Measurements from ENCODE around the gene THUMPD2.
"Not testable (repeated sequence)": the region's sequence is repeated elsewhere in the genome, so short reads cannot be mapped to it uniquely, and the experiment has no call there.

The THUMPD2 gene, protein sequence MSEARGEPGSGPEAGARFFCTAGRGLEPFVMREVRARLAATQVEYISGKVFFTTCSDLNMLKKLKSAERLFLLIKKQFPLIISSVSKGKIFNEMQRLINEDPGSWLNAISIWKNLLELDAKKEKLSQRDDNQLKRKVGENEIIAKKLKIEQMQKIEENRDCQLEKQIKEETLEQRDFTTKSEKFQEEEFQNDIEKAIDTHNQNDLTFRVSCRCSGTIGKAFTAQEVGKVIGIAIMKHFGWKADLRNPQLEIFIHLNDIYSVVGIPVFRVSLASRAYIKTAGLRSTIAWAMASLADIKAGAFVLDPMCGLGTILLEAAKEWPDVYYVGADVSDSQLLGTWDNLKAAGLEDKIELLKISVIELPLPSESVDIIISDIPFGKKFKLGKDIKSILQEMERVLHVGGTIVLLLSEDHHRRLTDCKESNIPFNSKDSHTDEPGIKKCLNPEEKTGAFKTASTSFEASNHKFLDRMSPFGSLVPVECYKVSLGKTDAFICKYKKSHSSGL

DNA sequence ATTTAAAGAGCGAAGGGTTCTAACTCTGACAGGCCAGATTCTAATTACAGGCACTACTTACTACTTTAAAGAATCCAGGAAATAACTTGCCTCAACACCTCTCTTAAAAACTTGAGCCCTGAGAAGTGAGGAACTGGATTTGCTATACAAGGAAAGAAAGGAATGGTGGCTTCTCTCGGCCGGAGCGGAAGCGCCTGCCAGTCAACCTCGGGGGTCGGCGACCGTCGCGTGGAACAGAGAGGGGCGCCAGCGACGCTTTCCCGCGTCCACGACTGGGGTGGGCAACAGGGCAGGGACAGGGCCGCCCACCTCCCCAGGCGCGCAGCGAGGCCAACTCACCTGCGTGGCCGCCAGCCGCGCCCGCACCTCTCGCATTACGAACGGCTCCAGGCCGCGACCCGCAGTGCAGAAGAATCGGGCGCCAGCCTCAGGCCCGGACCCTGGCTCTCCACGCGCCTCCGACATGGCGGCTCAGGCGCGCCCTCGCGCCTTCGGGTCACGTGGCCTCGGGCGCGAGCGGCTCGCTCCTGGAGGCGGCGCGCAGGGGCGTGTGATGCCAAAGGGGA, at the start of gene THUMPD2:
TSS of gene THUMPD2 (minus strand) at position 484 of the 566 bp plus-strand sequence. CDS start at position 465, 19 bp downstream.
- no peaks in the 10 kb centered on the region for H3K27me3 ChIP-seq (ENCODE audit: control insufficient read depth, insufficient read depth, low read length)
- H3K9ac ChIP-seq (ENCODE audit: low read length), result peak within 1 kb of the TSS; percentile 91
- no peaks in the 10 kb centered on the region for H3K9me3 ChIP-seq (ENCODE audit: control insufficient read depth, low read length)
- no peaks in the 10 kb centered on the region for H3K36me3 ChIP-seq (ENCODE audit: control insufficient read depth, insufficient read depth, low read length)
- peak within 1 kb of the TSS; percentile 65 for H3K4me3 ChIP-seq (ENCODE audit: low read length)
- peaks cover 3% of the 10 kb centered on the region for H3K4me1 ChIP-seq (ENCODE audit: control insufficient read depth, insufficient read depth, low read length)

DNA sequence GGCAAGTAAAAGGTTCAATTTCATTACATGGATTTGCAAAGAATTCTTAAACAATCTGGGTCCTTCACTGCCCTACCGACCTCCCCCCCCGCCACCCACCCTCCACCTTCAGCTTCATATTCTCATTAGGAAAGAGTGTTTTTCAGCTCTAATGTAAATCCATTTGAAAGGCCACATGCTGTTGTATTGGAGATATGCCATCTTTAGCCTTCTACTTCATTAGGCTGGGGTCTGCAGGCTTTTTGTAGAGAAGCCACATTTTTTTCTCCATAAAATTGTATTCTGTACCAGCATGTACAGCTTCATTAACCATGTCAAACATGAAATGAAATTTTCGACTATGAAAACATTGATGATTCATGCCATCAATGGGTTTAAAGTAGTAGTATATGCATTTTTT, 42.8 kb upstream of the THUMPD2 start:
- no peaks in the 10 kb centered on the region for H3K36me3 ChIP-seq (ENCODE audit: control insufficient read depth, insufficient read depth, low read length)
- no peaks in the 10 kb centered on the region for H3K27me3 ChIP-seq (ENCODE audit: control insufficient read depth, insufficient read depth, low read length)
- H3K9me3 ChIP-seq (ENCODE audit: control insufficient read depth, low read length), result no peaks in the 10 kb centered on the region
- H3K9ac ChIP-seq (ENCODE audit: low read length), result no peak overlapping the region
- no peak overlapping the region for H3K4me3 ChIP-seq (ENCODE audit: low read length)
- peaks cover 3% of the 10 kb centered on the region for H3K4me1 ChIP-seq (ENCODE audit: control insufficient read depth, insufficient read depth, low read length)

DNA sequence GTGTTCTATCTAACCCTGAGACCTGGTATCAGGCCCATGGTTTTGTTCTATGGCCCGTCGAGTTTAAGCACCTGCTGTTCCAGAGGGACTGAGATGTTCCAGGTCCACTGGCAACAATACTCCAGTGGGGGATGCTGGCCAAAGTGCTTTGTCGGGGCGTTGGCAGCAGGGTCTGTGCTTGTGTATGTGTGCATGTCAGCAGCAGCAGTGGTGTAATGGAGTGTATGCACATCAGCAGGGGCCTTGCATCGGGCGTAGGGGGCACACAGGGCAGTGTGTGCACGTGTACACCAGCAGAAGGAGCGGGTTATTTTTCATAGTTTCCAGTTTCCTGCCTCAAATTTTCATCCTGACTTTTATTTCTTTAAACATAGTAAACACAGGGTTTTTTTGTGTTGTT, 37.8 kb upstream of the THUMPD2 start:
- Histone ChIP-seq H3K9me3 (ENCODE audit: control insufficient read depth, low read length) (no peaks in the 10 kb centered on the region), H3K27me3 (ENCODE audit: control insufficient read depth, insufficient read depth, low read length) (no peaks in the 10 kb centered on the region), H3K4me1 (ENCODE audit: control insufficient read depth, insufficient read depth, low read length) (peaks cover 3% of the 10 kb centered on the region), H3K4me3 (ENCODE audit: low read length) (no peak overlapping the region), H3K9ac (ENCODE audit: low read length) (no peak overlapping the region), H3K36me3 (ENCODE audit: control insufficient read depth, insufficient read depth, low read length) (no peaks in the 10 kb centered on the region)

DNA sequence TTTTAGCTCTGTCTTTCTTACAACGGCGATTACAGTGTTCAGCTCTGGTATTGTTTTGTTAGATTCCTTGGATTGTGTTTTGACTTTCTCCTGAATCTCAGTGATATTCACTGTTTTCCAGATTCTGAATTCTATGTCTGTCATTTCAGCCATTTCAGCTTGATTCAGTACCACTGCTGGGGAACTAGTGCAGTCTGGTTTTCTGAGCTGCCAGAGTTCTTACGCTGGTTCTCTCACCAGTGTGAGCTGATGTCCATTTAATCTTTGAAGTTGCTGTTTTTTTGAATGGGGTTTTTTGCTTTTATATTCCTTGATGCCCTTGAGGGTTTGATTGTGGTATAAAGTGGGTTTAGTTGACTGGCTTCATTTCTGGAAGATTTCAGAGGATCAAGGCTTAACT, 37.4 kb upstream of the THUMPD2 start:
- Histone ChIP-seq H3K4me1 (ENCODE audit: control insufficient read depth, insufficient read depth, low read length) (peaks cover 3% of the 10 kb centered on the region), H3K9me3 (ENCODE audit: control insufficient read depth, low read length) (no peaks in the 10 kb centered on the region), H3K9ac (ENCODE audit: low read length) (no peak overlapping the region), H3K4me3 (ENCODE audit: low read length) (no peak overlapping the region), H3K36me3 (ENCODE audit: control insufficient read depth, insufficient read depth, low read length) (no peaks in the 10 kb centered on the region), H3K27me3 (ENCODE audit: control insufficient read depth, insufficient read depth, low read length) (no peaks in the 10 kb centered on the region)

DNA sequence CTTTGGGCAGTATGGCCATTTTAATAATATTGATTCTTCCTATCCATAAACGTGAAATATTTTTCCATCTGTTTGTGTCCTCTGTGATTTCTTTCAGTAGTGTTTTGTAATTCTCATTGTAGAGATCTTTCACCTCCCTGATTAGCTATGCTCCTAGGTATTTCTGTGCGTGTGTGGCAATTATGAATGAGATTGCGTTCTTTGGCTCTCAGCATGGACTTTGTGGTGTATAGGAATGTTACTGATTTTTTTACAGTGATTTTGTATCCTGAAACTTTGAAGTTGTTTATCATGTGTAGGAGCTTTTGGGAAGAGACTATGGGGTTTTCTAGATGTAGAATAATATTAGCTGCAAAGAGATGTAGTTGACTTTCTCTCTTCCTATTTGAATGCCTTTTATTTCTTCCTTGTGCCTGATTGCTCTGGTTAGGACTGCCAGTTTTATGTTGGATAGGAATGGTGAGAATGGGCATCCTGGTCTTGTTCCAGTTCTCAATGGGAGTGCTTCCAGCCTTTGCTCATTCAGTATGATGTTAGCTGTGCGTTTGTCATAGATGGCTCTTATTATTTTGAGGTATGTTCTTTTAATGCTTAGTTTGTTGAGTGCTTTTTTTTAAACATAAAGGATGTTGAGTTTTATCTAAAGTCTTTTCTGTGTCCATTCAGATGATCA, 27.0 kb upstream of the THUMPD2 start:
- Histone ChIP-seq H3K36me3 (ENCODE audit: control insufficient read depth, insufficient read depth, low read length) (no peaks in the 10 kb centered on the region), H3K4me3 (ENCODE audit: low read length) (no peak overlapping the region), H3K9me3 (ENCODE audit: control insufficient read depth, low read length) (no peaks in the 10 kb centered on the region), H3K9ac (ENCODE audit: low read length) (no peak overlapping the region), H3K4me1 (ENCODE audit: control insufficient read depth, insufficient read depth, low read length) (no peaks in the 10 kb centered on the region), H3K27me3 (ENCODE audit: control insufficient read depth, insufficient read depth, low read length) (no peaks in the 10 kb centered on the region)

DNA sequence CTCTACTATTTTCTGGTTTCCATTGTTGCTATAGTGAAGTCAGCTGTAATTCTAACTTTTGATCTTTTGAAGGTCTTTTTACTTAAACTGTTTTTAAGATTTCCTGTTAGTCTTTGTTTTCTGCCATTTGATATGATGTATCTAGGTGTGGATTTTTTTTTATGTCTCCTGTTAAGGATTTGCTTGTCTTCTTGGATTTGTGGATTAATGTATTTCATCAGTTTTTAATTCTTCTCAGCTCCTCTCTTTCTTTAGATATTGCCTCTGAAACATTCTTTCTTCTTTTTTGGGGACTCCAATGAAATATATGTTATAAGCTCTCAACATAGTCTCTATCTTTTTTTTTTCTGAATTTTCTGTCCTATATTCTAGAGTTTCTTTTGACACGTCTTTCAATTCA, 24.8 kb upstream of the THUMPD2 start:
- no peaks in the 10 kb centered on the region for H3K27me3 ChIP-seq (ENCODE audit: control insufficient read depth, insufficient read depth, low read length)
- no peak overlapping the region for H3K4me3 ChIP-seq (ENCODE audit: low read length)
- no peaks in the 10 kb centered on the region for H3K4me1 ChIP-seq (ENCODE audit: control insufficient read depth, insufficient read depth, low read length)

DNA sequence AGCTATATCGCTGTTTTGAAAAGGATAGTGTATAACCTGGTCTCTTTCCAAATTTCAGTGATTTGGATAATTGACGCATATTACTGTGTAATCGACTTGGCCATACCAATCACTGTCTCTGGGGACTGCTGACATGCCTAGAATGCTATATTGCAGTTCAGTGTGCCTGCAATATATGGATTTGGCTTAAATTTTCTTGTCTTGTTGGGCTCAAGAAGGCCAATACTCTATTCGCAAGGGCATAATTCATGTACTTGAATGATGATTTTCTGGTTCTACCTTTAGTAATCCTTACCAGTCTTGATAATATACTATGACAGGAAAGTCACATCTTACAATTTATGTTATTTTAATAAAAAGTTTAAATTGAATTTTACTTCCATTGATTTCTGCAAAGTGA, 21.7 kb upstream of the THUMPD2 start:
- Histone ChIP-seq H3K36me3 (ENCODE audit: control insufficient read depth, insufficient read depth, low read length) (no peaks in the 10 kb centered on the region), H3K4me3 (ENCODE audit: low read length) (no peak overlapping the region), H3K4me1 (ENCODE audit: control insufficient read depth, insufficient read depth, low read length) (no peaks in the 10 kb centered on the region), H3K27me3 (ENCODE audit: control insufficient read depth, insufficient read depth, low read length) (no peaks in the 10 kb centered on the region), H3K9me3 (ENCODE audit: control insufficient read depth, low read length) (no peaks in the 10 kb centered on the region), H3K9ac (ENCODE audit: low read length) (no peak overlapping the region)

More for the DNA sequence above, 24.8 kb upstream of the THUMPD2 start:
- H3K9ac ChIP-seq (ENCODE audit: low read length), result no peak overlapping the region
- no peaks in the 10 kb centered on the region for H3K36me3 ChIP-seq (ENCODE audit: control insufficient read depth, insufficient read depth, low read length)
- no peaks in the 10 kb centered on the region for H3K9me3 ChIP-seq (ENCODE audit: control insufficient read depth, low read length)

DNA sequence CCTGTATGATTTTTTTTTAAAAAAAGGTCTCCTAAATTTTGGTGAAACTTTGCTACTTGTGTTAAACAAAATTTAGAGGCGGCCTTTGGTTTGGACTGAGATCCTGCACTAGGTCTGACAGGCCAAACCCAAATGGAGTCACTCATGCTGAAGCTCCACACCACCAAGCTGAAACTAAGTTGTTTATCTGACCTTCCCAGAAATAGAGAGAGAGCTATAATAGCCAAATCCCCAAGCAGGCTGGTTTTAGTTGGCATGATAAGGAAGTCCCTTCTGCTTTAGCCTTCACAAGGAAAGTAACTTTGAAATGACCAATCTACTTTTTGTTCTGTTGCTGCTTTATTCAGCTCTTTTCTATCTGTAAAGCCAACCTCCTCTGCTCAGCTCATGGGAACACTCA, 17.1 kb upstream of the THUMPD2 start:
- H3K36me3 ChIP-seq (ENCODE audit: control insufficient read depth, insufficient read depth, low read length), result no peaks in the 10 kb centered on the region
- no peaks in the 10 kb centered on the region for H3K27me3 ChIP-seq (ENCODE audit: control insufficient read depth, insufficient read depth, low read length)
- H3K9me3 ChIP-seq (ENCODE audit: control insufficient read depth, low read length), result no peaks in the 10 kb centered on the region
- H3K4me3 ChIP-seq (ENCODE audit: low read length), result no peak overlapping the region
- H3K9ac ChIP-seq (ENCODE audit: low read length), result no peak overlapping the region
- H3K4me1 ChIP-seq (ENCODE audit: control insufficient read depth, insufficient read depth, low read length), result no peaks in the 10 kb centered on the region

DNA sequence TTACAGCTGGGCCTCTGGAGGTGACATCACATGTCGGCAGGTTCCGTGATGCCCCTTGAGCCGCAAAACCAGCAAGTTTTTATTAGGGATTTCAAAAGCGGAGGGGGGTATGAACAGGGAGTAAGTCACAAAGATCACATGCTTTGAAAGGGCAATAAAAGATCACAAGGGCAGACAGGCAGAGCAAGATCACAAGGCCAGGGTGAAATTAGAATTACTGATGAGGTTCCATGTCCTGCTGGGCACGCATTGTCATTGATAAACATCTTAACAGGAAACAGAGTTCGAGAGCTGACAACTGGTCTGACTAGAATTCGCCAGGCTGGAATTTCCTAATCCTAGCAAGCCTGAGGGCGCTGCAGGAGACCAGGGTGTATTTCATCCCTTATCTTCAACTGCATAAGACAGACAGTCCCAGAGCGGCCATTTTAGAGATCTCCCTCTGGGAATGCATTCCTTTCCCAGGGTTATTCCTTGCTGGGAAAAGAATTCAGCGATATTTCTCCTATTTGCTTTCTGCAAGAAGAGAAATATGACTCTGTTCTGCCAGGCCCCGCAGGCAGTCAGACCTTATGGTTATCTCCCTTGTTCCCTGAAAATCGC, 11.3 kb upstream of the THUMPD2 start:
- H3K36me3 ChIP-seq (ENCODE audit: control insufficient read depth, insufficient read depth, low read length); H3K4me1 ChIP-seq (ENCODE audit: control insufficient read depth, insufficient read depth, low read length); H3K9ac ChIP-seq (ENCODE audit: low read length); H3K4me3 ChIP-seq (ENCODE audit: low read length); H3K27me3 ChIP-seq (ENCODE audit: control insufficient read depth, insufficient read depth, low read length); H3K9me3 ChIP-seq (ENCODE audit: control insufficient read depth, low read length): not testable (repeated sequence)

DNA sequence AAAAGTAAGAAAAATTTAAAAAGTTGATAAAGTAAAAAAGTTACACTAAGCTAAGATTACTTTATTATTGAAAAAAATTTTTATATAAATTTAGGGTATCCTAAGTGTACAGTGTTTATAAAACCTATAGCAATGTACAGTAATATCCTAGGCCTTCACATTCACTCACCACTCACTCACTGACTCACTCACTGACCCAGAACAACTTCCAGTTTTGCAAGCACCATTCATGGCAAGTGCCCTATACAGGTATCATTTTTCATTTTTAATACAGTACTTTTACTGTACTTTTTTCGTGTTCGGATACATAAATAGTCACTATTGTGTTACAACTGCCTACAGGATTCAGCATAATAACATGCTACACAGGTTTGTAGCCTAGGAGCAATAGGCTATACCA, 8.9 kb upstream of the THUMPD2 start:
- Histone ChIP-seq H3K4me1 (ENCODE audit: control insufficient read depth, insufficient read depth, low read length) (peaks cover 3% of the 10 kb centered on the region), H3K27me3 (ENCODE audit: control insufficient read depth, insufficient read depth, low read length) (no peaks in the 10 kb centered on the region), H3K9me3 (ENCODE audit: control insufficient read depth, low read length) (no peaks in the 10 kb centered on the region)

DNA sequence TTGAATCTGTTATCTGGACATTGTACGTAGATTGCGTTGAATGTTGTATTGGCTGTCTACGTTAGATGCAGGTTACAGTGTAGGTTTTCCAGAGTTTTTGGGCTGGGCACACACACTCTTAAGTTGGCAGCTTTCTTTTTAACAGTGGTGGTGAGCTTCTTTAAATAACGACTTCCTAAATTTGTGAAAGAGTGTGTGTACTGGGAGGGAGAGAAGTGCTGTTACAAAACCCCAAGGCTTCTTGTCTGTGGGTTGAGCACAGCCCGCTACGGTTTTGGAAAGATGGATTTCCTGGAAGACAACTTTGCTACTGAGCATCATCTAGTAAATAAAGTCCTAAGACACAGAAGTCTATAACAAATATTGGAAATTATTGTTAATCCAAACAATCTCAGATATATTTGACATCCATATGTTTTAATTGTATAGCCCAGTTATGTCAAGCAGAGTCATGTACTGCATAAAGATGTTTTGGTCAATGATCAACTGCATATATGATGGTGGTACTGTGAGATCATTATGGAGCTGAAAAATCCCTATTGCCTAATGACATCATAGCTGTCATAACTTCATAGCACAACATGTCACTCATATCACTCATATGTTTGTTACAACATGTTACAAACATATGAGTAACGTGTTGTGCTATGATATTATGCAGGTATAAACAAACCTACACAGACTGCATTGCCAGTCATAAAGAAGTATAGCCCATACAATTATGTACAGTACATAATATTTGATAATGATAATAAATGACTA, 7.9 kb upstream of the THUMPD2 start:
- Histone ChIP-seq H3K4me3 (ENCODE audit: low read length) (no peak overlapping the region), H3K9me3 (ENCODE audit: control insufficient read depth, low read length) (no peaks in the 10 kb centered on the region), H3K27me3 (ENCODE audit: control insufficient read depth, insufficient read depth, low read length) (no peaks in the 10 kb centered on the region), H3K36me3 (ENCODE audit: control insufficient read depth, insufficient read depth, low read length) (no peaks in the 10 kb centered on the region), H3K4me1 (ENCODE audit: control insufficient read depth, insufficient read depth, low read length) (peaks cover 3% of the 10 kb centered on the region), H3K9ac (ENCODE audit: low read length) (no peak overlapping the region)

More for the DNA sequence above, 8.9 kb upstream of the THUMPD2 start:
- Histone ChIP-seq H3K9ac (ENCODE audit: low read length) (no peak overlapping the region), H3K4me3 (ENCODE audit: low read length) (no peak overlapping the region), H3K36me3 (ENCODE audit: control insufficient read depth, insufficient read depth, low read length) (no peaks in the 10 kb centered on the region)
